HG03045 (cell line): ENCODE results near the gene ELMO1.

Experiments
- ATAC-seq: cut with Tn5 transposase; IDR thresholded peaks from one replicate; pipeline ENCODE4 v1.9.1; 2021; ENCODE audit warnings: mild to moderate bottlenecking, moderate library complexity; ENCODE audit not compliant: unreplicated experiment

Gene ELMO1

DNA sequence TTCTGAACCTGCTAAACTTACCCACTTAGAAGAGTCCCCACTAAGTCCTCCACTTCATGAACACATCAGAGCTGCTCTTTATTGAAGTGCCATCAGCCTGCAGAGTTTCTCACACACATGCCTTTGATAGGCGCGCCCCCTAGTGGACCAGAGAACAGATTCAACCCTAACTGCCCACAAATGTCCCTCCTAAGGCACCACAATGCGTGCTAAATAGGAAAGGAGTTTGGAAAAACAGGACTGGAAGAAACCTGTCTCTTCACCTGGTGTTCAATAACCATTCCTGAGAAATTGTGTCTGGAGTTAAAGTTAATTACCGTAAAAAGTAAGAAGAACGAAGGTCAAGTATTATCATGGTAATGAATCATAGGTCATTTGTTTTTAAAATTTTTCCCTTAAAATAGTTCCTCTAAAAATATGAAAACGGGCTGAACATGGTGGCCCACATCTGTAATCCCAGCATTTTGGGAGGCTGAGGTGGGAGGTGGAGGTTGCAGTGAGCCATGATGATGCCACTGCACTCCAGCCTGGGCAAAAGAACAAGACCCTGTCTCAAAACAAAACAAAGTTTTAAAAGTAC lies 249.7 kb downstream of the ELMO1 start:
- no peak for ATAC-seq

DNA sequence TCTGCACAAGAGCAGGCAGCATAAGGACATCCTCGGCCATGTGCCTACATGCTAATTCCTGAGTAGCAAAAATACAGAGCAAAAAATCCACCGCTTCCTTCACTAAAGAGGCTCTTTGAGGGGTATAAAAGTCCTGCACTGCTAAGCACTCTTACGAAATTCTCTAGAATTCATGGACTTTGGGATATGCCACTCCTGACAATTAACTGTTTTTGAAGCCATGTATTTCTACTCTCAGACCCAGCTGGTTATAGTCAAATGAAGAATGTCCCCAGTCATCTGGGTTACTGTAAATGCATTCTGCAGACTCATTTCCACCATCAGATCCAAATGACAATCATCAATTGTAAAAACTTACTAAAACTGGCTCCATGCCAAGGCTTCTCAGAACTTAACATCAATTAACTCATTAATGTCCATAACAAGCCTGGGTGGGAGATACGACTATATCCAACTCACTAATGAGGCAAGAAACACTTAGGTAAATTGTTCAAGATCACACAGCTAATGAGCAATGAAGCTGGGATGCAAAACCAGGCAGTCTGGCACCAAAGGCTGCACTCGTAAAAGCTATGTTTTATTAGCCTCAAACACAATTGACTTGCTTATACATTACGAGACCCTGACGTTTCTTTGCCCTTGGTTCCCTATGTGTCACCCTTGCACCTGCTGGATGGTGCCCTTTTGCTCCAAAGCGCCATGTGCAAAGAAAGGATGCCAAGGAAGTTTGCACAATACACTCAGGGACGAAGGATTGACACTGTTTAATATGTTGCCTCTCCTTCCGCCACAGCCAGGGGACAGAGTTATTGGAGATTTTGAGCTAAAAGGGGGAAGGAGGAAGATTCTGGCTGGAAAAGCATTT lies 250.4 kb downstream of the ELMO1 start:
- no peak for ATAC-seq

DNA sequence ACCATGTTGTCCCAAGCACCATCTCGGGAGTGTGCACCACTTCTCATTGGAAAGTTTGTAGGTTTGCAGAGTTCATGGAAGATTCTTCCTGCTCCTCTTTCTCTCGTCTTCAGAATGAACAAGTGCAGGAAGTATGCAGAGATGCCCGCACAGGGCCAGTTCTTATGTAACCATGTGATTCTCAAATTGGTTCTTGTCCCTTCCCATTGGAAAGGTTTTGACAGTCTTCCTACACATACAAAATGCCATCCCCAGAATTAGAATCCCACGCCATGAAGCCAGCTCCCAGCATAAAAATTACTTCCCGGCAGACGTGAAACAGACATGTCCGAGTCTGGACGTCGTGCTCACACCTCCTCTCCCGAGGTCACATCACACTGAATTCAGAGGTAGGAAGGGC lies 251.6 kb downstream of the ELMO1 start:
- ATAC-seq: no peak

DNA sequence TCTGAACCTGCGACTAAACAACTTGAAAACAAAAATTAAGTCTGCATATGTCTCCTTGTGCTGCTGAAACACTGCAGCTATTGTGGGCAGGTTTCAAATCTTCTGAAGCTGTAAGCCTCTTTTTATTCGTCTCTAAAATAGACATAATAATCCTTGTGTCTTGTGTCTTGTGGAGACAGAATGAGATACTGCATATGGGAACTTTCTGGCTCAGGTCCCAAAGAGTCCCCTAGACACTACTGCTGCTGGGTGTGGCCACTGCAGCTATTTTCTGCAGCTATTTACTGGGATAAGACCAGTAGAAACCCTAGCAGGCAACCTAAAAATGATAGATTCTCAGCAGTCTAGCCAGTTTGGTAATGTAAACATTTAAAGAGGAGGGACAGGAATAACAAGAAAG lies 252.0 kb downstream of the ELMO1 start:
- no peak for ATAC-seq

DNA sequence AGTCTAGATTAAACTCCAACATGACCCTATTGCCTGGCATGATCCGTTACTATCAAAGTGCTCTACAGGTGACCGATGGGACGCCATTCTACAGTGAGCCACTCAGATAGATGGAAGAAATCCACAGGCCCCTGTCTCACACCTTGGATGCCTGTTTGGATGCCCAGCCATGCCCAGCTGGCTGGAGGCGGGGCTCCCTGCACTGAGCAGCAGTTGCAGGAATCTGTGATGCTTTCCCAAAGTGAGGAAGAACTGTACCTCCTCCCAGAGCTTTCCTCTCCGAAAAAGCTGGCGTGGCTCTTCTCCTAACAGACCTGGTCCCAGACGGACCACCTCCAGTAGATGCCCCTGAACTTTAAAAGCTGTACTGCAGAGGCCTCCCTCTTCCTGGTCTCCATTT lies 253.3 kb downstream of the ELMO1 start:
- ATAC-seq: no peak

DNA sequence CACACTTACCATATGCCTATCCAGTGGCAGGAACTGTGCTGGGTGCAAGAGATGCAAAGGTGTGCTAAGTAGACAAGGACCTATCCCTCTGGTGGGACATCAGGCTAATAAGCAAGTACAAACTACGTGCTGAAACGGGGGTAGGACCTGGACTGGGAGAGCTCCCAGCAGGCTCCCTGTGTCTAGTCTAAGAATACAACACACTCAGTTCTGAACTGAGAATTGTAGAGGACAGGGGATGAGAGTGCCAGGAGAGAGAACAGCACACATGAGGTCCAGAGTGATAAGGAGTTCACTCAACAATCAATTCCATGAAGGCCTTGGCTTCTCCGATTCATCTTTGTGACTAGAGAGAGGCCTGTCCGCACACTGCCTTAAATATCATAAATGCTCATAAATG lies 253.7 kb downstream of the ELMO1 start:
- no peak for ATAC-seq

DNA sequence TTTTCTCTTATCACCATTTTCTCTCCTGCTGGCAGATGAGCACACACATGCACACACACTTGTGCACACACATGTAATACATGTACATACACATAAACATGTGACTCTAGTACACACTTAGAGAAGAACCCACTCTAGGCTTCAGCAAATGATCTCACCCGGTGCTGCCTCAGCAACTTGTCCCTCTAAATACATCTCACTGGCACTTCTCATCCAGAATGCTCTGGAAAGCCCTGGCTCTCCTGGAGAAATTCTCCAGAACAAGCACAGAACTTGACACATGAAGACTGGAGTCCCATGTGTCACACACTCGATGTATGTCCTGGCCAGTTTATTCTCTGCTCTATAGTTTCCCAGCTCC lies 254.9 kb downstream of the ELMO1 start:
- no peak for ATAC-seq

DNA sequence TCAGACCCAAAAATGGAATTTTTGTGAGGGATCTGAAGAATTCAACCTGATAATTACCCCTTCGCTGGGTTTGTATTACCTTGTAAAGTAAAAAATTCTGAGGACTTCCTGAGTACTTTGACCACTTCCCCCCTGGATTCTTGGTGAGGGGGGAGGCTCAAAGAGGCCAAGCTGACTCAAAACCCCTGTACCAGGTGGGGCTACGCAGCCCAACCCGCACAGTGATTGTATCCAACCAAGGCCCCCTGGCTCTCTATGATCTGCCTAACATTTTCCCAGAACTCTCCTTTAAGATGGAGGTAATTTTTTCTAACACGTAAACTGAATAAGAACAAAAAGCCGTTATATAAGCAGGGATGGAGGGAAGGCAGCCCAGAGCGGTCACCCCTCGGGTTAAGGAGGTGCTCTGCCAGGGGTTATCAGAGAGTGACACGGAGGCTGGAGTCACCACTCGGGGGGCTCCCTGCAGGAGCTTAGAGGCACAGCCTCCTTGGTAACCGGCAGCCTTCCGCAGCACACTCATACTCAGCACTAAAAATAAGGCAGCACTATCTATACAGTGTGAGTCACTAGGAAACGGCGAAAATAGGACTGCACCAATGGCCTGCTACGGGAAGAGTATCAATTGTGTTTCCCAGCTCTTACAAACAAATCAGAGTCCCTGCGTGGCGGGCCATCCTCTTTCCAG lies 255.4 kb downstream of the ELMO1 start:
- ATAC-seq: no peak

DNA sequence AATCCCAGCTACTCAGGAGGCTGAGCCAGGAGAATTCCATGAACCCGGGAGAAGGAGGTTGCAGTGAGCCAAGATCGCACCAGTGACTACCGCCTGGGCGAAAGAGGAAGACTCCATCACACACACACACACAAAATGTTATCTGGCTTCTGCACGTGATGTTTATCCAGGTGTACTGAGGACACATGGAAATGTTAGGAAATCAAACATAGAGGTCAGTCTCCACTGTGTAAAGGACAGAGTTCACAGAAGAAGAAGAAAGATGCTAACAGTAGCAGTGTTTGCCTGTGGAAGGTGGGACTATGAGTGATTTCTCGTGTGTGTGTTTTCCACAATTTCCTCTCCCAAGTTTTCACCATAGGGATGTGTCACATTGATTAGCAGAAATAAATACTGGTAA lies 256.9 kb downstream of the ELMO1 start:
- ATAC-seq: no peak

DNA sequence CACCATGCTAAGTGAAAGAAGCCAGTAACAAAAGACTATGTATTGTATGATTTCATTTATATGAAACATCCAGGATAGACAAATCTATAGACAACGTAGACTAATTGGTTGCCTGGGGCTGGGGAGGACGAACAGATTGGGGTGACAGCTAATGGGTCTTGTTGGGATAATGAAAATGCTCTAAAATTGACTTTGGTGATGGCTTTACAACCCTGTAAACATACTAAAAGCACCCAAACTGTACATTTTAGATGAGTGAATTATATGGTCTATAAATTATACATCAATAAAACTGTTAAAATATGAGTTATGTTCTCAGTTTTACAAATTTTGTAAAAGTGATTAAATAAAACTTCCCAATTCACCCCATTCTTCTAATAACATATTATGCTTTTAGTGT lies 261.5 kb downstream of the ELMO1 start:
- no peak for ATAC-seq

DNA sequence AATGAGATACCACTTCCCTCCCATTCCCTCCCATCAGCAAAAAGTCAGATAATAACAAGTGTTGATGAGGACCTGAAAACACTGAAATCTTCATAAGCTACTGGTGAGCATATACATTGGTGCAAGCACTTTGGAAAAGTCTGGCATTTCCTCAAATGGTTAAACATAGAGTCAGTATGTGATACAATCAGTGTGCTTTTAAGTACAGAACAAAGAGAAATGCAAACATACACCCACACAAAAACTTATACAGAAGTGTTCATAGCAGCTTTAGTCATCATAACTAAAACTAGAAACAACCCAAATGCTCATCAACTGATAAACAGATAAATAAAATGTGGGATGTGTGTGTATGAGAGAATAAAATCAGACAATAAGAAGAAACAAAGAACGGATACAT lies 261.9 kb downstream of the ELMO1 start:
- ATAC-seq: no peak

DNA sequence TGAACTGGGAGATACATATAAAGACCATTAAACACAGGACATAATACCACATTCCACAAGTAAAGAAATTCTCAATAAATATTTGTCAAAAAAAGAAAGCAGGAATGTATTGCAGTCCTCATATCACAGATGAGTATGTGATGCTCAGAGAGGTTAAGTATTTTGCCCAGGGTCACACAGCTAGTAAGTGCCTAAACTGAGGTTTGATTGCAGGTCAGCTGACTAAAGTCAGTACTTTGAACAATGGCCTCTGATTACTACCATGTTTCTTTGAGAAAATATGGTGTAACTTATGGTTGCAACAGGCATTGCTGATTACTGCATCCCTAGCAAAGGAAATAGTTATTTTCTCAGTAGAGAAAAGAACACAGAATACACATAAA lies 267.1 kb downstream of the ELMO1 start:
- no peak for ATAC-seq

DNA sequence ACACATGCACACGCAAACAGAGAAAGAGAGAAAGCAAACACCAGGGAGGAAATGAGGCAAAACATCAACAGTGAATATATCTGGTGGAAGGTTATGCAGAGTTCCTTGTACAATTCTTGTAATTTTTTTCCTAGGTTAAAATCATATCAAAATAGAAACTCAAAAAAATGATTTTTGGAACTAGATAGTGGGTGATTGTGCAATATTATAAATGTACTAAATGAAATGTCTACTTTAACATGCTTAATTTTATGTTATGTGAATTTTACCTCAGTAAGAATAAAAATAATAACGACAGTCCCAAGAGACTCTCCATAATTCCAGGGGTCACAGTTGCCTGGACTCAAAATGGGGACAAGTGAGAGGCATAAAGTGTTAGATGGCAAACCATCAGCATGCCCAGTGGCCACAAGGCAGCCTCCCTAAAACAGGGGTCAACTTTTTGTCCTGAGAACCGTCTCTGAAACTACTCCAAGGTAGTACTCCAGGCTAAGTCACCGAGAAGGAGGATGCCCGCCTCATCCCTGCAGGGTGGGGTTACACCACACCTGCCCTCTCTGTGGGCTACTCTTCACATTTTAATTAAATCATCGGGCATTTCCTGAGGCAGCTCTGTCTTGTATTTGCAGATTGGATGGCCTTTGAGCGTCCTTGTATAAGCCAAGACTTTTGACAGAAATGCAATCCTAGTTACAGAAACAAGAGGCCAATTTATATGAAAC lies 267.7 kb downstream of the ELMO1 start:
- ATAC-seq: no peak

DNA sequence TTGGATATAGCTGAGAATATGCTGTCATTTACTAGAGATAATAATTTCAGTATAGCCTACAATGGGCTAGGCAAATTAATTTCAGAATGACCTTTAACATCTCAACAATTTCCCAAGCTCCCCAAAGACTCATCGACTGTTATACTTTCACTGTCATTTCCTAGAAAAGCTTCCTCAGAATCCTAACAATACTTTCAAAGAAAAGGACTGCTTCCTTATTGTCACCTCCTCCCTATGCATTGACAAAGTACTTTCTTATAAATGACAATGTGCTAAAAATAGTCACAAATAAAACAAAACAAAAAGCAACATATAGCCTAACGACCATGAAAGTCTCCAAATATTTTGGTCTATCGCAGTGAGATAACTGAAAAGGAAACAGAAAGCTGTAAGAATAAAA lies 272.6 kb downstream of the ELMO1 start:
- ATAC-seq: no peak

DNA sequence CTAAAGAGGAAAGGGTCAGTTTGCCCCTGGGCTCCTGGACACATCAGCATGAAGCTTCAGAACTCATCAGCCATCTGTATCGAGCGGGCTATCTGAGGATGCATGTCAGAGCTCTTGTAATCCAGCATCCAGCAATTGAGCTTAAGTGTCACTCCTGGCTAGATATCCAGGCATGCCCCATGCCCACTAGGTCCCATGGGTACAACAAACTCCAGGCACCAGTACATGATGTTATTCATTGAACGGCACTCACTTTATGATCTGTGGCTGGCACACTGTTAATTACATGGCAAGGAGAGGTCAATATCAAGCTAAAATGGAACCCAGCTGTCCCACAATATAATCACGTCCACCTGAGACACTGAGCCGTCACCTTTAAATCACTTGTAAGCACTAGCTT lies 274.2 kb downstream of the ELMO1 start:
- no peak for ATAC-seq

DNA sequence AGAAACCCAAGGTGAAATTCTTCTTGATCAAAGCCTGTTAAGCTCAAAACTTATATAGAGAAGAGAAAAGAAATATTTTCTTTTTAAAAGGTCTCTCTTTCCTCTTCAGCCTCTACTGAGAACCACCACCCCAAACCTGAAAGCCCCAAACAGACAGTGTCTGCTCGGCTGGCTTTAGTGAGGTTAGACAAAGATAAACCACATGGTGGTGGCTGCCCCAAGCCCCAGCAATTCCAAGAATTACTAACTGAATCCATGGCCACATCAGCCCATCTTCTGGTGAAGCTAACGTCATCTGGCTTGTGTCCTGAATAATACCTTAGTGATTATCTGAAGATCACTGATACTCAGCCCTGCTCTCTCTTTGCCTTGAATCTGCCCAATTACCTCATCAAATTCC lies 275.0 kb downstream of the ELMO1 start:
- no peak for ATAC-seq

DNA sequence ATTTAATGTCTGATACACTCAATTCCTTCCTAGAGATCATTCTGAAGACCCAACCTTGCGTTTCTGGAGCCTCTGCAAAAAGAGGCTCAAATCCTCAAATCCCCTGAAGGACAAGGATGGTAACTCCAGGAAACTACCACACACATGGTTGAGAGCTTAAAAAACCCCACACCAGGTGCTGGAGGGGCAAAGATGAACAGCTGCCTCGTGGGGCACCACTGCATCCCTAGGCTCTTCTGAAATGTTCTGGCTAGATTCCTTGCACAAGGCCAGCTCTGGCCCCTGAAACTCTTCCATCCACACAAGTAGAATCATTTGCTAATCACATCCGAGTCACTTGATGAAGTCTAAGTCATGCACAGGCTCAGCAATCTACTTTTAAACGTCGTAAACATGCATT lies 286.6 kb downstream of the ELMO1 start:
- no peak for ATAC-seq

DNA sequence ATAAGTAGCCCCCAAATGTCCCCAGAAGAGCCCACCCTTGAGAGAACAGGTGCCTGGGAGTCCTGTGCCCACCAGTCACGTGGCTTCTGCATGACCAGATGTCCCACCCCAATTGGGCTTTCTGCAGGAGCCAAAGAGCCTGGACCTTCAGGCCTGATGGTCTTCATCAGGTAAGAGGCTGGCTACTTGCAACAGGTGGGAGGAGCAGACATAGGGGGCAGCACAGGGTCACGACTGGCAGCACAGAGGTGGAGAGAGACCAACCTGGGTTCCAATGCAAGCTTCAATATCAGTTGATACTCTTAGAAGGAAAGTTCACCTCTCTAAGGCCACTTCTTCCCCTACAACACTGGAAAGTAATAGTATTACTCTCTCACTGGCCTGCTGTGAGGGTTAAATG lies 288.0 kb downstream of the ELMO1 start:
- no peak for ATAC-seq

DNA sequence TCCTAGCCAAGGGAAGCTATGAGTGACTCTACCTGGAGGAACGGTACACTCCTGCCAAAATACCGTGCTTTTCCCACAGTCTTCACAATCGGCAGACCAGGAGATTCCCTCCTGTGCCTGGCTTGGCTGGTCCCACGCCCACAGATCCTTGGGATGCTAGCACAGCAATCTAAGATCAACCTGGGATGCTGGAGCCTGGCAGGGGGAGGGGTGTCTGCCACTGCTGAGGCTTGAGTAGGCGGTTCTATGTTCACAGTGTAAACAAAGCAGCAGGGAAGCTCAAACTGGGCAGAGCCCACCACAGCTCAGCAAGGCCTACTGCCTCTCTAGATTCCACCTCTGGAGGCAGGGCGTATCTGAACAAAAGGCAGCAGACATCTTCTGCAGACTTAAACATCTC lies 295.3 kb downstream of the ELMO1 start:
- ATAC-seq: no peak

DNA sequence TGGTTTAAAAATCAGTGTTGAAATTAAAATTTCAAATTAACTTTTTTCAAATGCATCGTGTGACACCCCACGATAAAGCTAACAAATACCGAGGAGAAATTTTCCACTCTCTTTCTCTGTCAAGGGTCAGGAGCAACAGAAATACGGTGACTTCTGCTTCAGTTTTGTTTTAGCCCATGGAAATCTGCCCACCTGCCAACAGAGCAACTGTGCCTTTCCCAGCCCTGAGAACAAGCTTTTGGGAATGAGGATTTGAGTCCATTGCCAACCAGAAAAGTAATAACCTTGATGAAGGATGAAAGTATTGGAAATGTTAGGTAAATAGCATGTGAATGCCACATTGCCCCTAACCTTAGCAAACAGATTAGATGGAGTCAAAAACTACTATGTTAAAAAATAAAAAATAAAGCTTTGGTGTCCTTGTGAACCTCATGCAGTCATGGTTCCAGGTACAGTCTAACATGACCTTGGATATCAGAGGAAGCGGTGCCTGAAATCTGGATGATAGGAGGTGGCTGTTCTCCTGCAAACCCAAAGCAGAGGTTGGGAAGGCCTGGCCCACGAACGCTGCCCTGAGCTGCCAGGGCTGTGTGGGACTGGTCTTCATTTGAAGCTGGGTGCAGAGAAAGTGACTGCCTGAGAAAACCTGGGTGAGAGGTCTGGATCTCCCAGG lies 296.8 kb downstream of the ELMO1 start:
- no peak for ATAC-seq

DNA sequence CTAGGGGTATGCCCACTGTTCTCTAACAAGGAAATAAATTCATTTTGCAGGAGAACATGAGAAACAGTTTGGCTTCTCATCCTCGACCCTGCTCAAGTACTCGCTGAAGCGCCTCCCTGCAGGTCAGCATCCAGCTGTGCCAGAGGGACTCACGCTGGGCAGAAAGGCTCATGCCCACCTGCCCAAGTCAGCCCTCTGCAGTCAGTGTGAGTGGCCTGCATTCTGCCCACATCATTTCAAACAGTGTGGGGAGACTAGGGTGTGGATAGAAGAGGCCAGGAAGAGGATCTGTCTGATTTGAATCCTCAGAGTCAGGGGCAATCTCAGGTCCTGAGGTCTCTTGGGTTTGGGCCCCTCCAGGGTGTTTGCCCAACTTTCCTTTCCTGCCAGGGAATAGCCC lies 297.8 kb downstream of the ELMO1 start:
- ATAC-seq: no peak
